Osteocyte (in vitro differentiated cells): Measurements from ENCODE around the gene WBP1L. TPM values are rescaled to one million over a fixed set of nuclear protein-coding genes. Genes with fewer than 3 reads are reported as not detected.
"Not testable (repeated sequence)": the region's sequence is repeated elsewhere in the genome, so short reads cannot be mapped to it uniquely, and the experiment has no call there.

ENCODE experiments used
- DNase-seq: peaks from one replicate; pipeline ENCODE4 v3.0.0; 2021; ENCODE audit warnings: mixed read lengths; ENCODE audit not compliant: unreplicated experiment; ENCODE audit errors: extremely low spot score
- H3K27ac Mint-ChIP-seq: one replicate; pipeline ENCODE4 v1.8.0; 2021; ENCODE audit warnings: mild to moderate bottlenecking, mixed read lengths; ENCODE audit not compliant: unreplicated experiment
- H3K27me3 Mint-ChIP-seq: one replicate; pipeline ENCODE4 v1.8.0; 2021; ENCODE audit warnings: mixed read lengths; ENCODE audit not compliant: unreplicated experiment
- H3K36me3 Mint-ChIP-seq: one replicate; pipeline ENCODE4 v1.8.0; 2021; ENCODE audit warnings: mixed read lengths; ENCODE audit not compliant: unreplicated experiment
- H3K4me1 Mint-ChIP-seq: one replicate; pipeline ENCODE4 v1.8.0; 2021; ENCODE audit warnings: mixed read lengths; ENCODE audit not compliant: unreplicated experiment
- H3K4me3 Mint-ChIP-seq: one replicate; pipeline ENCODE4 v1.8.0; 2021; ENCODE audit warnings: mild to moderate bottlenecking, moderate library complexity, mixed read lengths; ENCODE audit not compliant: unreplicated experiment
- H3K9me3 Mint-ChIP-seq: one replicate; pipeline ENCODE4 v1.8.0; 2021; ENCODE audit warnings: mixed read lengths; ENCODE audit not compliant: unreplicated experiment
- total RNA-seq: library from RNA; stranded (reverse); gene quantifications from 2 replicates; pipeline ENCODE4 v1.2.1, GENCODE V29; 2021
- TF ChIP-seq, protein P1 (sequence below): fragments of 200-600 bp; sonication (generic); IDR thresholded peaks from 2 replicates; pipeline ENCODE4 v1.5.0; 2021; ENCODE audit warnings: antibody characterized with exemption, mild to moderate bottlenecking, moderate library complexity

Gene WBP1L
- total RNA-seq, 1 donor from 2014 or later = 66.7 TPM

DNA sequence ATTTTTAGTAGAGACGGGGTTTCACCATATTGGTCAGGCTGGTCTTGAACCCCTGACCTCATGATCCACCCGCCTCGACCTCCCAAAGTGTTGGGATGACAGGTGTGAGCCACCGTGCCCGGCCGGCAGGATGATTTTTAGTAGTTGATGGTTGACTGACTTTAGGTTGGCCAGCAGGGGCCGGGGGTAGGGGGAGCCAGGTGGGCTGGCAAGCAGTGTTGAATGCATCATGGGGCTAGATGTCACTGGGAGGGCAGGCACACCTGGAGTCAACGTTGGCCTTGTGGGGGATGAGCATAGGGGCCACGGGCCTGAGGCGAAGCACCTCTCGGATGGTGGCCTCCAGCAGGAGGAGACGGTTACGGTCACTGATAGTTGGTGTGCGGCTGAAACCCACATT, 88.5 kb downstream of the WBP1L start:
- Mint-ChIP-seq H3K36me3 (no peaks in the 10 kb centered on the region), H3K27ac (no peak overlapping the region), H3K27me3 (no peaks in the 10 kb centered on the region), H3K9me3 (no peaks in the 10 kb centered on the region), H3K4me1 (peaks cover 3% of the 10 kb centered on the region), H3K4me3 (no peak overlapping the region)
- TF ChIP-seq, protein P1, sequence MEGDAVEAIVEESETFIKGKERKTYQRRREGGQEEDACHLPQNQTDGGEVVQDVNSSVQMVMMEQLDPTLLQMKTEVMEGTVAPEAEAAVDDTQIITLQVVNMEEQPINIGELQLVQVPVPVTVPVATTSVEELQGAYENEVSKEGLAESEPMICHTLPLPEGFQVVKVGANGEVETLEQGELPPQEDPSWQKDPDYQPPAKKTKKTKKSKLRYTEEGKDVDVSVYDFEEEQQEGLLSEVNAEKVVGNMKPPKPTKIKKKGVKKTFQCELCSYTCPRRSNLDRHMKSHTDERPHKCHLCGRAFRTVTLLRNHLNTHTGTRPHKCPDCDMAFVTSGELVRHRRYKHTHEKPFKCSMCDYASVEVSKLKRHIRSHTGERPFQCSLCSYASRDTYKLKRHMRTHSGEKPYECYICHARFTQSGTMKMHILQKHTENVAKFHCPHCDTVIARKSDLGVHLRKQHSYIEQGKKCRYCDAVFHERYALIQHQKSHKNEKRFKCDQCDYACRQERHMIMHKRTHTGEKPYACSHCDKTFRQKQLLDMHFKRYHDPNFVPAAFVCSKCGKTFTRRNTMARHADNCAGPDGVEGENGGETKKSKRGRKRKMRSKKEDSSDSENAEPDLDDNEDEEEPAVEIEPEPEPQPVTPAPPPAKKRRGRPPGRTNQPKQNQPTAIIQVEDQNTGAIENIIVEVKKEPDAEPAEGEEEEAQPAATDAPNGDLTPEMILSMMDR = no peak
- DNase-seq = no peak

DNA sequence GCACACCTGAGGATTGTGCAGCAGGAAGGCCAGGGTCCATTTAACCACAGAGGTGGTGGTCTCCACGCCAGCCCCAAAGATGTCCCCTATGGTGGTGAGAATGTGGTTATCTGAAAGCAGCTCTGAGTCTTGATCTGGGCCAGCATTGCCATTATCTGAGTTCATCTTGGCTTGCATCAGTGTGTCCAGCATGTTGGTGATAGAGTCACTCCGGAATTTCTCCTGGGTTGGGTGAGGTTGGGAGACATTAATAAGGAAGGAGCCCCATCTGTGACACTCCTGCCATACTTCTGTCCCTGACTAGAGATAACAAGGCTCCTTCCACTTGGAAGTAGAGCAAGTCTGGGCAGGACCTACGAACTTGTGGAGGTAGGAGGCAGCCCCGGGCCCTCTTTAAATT, 89.2 kb downstream of the WBP1L start:
- TF ChIP-seq, protein P1 = no peak
- DNase-seq = no peak
- peaks cover 4% of the 10 kb centered on the region for H3K4me1 Mint-ChIP-seq
- no peak overlapping the region for H3K27ac Mint-ChIP-seq
- H3K36me3 Mint-ChIP-seq = no peaks in the 10 kb centered on the region
- no peaks in the 10 kb centered on the region for H3K27me3 Mint-ChIP-seq
- H3K4me3 Mint-ChIP-seq = no peak overlapping the region
- peaks cover 4% of the 10 kb centered on the region for H3K9me3 Mint-ChIP-seq

DNA sequence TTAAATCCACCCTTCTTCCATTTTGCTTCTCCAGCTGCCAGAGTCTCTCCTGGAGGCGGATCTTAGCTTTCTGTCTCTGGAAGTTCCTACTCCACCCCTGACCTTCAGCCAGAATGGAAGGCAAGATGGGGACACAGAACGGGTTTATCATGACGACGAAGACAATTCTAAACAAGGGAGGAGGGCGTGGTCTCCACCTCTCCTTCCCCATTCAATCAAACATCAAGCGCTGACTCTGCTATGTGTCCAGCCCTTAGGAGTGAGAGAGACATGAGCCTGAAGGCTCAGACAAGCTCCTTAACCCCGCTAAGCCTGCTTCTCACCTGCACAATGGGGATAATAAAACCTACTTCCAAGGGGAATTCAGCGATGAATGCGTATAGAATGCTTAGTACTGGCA, 90.4 kb downstream of the WBP1L start:
- TF ChIP-seq, protein P1 = no peak
- no peak for DNase-seq
- no peak overlapping the region for H3K27ac Mint-ChIP-seq
- peaks cover 4% of the 10 kb centered on the region for H3K4me1 Mint-ChIP-seq
- peaks cover 13% of the 10 kb centered on the region for H3K9me3 Mint-ChIP-seq
- peaks cover 4% of the 10 kb centered on the region for H3K27me3 Mint-ChIP-seq
- H3K4me3 Mint-ChIP-seq = no peak overlapping the region
- peaks cover 4% of the 10 kb centered on the region for H3K36me3 Mint-ChIP-seq

DNA sequence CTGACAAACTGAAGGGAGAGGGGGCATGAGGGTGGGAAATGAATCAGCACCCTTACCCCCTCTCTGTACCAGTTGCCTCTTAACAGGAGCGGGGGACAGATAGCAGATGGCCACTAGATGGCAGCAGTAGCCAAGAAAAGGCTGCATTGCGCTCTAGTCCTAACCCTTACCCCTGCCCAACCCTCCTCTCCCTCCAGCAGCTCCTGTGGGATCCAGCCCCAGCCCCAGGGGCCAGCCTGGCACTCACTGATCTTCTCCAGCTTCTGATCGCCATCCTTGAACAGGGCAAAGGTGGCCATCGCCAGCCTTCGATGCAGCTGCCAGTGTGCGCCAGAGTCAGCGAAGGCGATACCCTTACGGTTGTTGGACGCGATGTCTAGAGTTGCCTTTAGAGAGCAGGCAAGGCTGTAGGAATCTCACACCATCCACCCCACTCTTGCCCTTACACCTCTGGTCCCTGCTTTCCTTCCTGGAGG, 91.3 kb downstream of the WBP1L start:
- Mint-ChIP-seq H3K4me1 (peaks cover 4% of the 10 kb centered on the region), H3K4me3 (no peak overlapping the region), H3K27me3 (peaks cover 13% of the 10 kb centered on the region), H3K36me3 (peaks cover 4% of the 10 kb centered on the region), H3K9me3 (peaks cover 15% of the 10 kb centered on the region), H3K27ac (no peak overlapping the region)
- TF ChIP-seq, protein P1 = peak; percentile 96
- DNase-seq = peak; percentile 90

DNA sequence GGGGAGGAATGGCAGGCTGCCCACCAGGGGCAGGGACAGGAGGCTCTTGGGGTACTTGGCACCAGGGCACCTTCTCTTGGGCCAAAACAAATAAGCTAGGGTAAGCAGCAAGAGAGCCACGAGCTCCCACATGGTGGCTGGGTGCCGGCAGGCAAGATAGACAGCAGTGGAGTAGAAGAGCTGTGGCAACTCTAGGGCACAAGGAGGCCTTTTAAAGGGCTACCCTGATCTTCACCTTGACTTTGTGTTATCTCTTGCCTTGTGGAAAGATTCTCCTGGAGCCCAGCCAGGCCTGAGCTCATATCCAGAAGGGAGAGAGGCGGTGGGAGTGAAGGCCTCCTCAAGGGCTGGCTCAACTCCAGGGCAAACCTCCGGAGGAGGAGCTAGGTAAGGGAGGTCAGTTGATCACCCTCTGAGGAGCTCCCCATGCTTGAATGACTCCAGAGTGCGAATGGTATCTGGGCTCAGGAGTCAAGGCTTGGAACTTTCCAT, 93.5 kb downstream of the WBP1L start, which contains the start of gene CYP17A1:
Gene CYP17A1 (minus strand): TSS at position 184 of the 492 bp plus-strand sequence. CDS start 52 bp downstream, at position 132.
- Mint-ChIP-seq H3K36me3 (peaks cover 4% of the 10 kb centered on the region), H3K27me3 (peaks cover 29% of the 10 kb centered on the region), H3K27ac (no peak within 1 kb of the TSS), H3K4me1 (peaks cover 4% of the 10 kb centered on the region), H3K9me3 (peaks cover 15% of the 10 kb centered on the region), H3K4me3 (no peak within 1 kb of the TSS)
- DNase-seq = no peak
- TF ChIP-seq, protein P1 = no peak

DNA sequence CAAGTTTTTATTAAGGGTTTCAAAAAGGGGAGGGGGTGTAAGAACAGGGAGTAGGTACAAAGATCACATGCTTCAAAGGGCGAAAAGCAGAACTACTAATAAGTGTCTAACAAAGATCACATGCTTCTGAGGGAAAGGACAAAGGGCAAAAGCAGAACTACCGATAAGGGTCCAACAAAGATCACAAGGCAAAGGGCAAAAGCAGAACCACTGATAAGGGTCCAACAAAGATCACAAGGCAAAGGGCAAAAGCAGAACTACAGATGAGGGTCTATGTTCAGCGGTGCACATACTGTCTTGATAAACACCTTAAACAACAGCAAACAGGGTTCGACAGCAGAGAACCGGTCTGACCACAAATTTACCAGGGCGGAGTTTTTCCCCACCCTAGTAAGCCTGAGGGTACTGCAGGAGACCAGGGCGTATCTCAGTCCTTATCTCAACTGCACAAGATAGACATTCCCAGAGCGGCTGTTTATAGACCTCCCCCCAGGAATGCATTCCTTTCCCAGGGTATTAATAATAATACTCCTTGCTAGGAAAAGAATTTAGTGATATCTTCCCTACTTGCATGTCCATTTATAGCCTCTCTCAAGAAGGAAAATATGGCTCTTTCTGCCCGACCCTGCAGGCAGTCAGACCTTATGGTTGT, 94.7 kb downstream of the WBP1L start:
- H3K4me3 Mint-ChIP-seq, H3K27ac Mint-ChIP-seq, H3K36me3 Mint-ChIP-seq, DNase-seq, H3K4me1 Mint-ChIP-seq: not testable (repeated sequence)
- H3K27me3 Mint-ChIP-seq = peaks cover 39% of the 10 kb centered on the region
- peaks cover 15% of the 10 kb centered on the region for H3K9me3 Mint-ChIP-seq
